Testis (tissue), 3 donors: ENCODE results near the gene TRMO. TPM values are rescaled to one million over a fixed set of nuclear protein-coding genes. Genes with fewer than 3 reads are reported as not detected.
"Not testable (repeated sequence)": the region's sequence is repeated elsewhere in the genome, so short reads cannot be mapped to it uniquely, and the experiment has no call there.

ENCODE experiments used
- DNase-seq: peaks from one replicate; pipeline ENCODE4 v3.0.0-alpha.2; 2019
- H3K27ac ChIP-seq, 2 donors: fragments of 200-600 bp; sonication (generic); one replicate each; pipeline ENCODE4 v1.5.1; 2019
- H3K27me3 ChIP-seq: fragments of 200-600 bp; sonication (generic); one replicate; pipeline ENCODE4 v1.5.1; 2019
- H3K36me3 ChIP-seq: fragments of 200-600 bp; sonication (generic); one replicate; pipeline ENCODE4 v1.5.1; 2017; ENCODE audit warnings: low read depth; ENCODE audit errors: missing control alignments
- H3K4me1 ChIP-seq: fragments of 200-600 bp; sonication (generic); one replicate; pipeline ENCODE4 v1.5.1; 2019
- H3K4me3 ChIP-seq, 2 donors: fragments of 200-600 bp; sonication (generic); one replicate each; pipeline ENCODE4 v1.5.1; 2017 to 2019
- H3K9me3 ChIP-seq: fragments of 200-600 bp; sonication (generic); one replicate; pipeline ENCODE4 v1.5.1; 2017
- CTCF ChIP-seq, 3 experiments: fragments of 450-650 bp in 2 of 3; fragments of 200-600 bp in 1 of 3; sonication (generic) in 1 of 3; IDR thresholded peaks; one replicate each; pipeline ENCODE4 v1.5.1; 2016 to 2019; ENCODE audit warnings: antibody characterized with exemption in 3 of 3, mild to moderate bottlenecking in 2 of 3, moderate library complexity in 1 of 3
- POLR2A ChIP-seq: fragments of 450-650 bp; IDR thresholded peaks from one replicate; pipeline ENCODE4 v1.6.1; 2017; ENCODE audit warnings: antibody characterized with exemption, mild to moderate bottlenecking, moderate library complexity
- WGBS, 2 donors: methylation state at CpG; one replicate each; pipeline ENCODE4 v1.1.5; 2018; 5-methylcytosine and 5-hydroxymethylcytosine counted together
- intact Hi-C: fragments of 100-400 bp; cut with DNase I; formaldehyde crosslinking; loops from one replicate; pipeline ENCODE4 v1.15.1; 2023; ENCODE audit warnings: low total_unique reads
- polyA plus RNA-seq: library from polyadenylated mRNA; stranded (reverse); fragments of 350-450 nt; fragmentation: Illumina TruSeq; extraction: RNeasy Lipid Tissue Mini Kit (QIAGEN cat#74804); gene quantifications from one replicate; pipeline ENCODE4 v1.2.3, GENCODE V29; 2014; ENCODE audit warnings: low read depth, low replicate concordance; ENCODE audit not compliant: insufficient read depth
- total RNA-seq, 2 donors: library from RNA; depleted of rRNA; stranded (reverse); fragments of >200 nt; gene quantifications; one replicate each; pipeline ENCODE4 v1.2.3, GENCODE V29; 2016

The TRMO gene
- total and polyA plus RNA-seq, 3 donors from 2014 or later: 33.2 to 40.1 (median 37.3) TPM

- TF ChIP-seq POLR2A (no peak), CTCF (IDR thresholded peaks at IDR 0.05) (no peak)
- H3K27ac ChIP-seq: no peak overlapping the region
- H3K27me3 ChIP-seq: no peaks in the 10 kb centered on the region
- H3K9me3 ChIP-seq: no peaks in the 10 kb centered on the region
- H3K4me1 ChIP-seq: no peaks in the 10 kb centered on the region
- DNase-seq: no peak
- intact Hi-C loops: no loop called here
- H3K4me3 ChIP-seq: no peak overlapping the region
- H3K36me3 ChIP-seq: no peaks in the 10 kb centered on the region
Observed at GRCh38 chr9:97964901-97965300, 42.6 kb upstream of the TRMO start.

GRCh38 chr9:97963232-97963631 is 40.9 kb upstream of the TRMO start:
- Histone ChIP-seq H3K27me3 (no peaks in the 10 kb centered on the region), H3K27ac (no peak overlapping the region), H3K9me3 (no peaks in the 10 kb centered on the region), H3K36me3 (no peaks in the 10 kb centered on the region), H3K4me1 (no peaks in the 10 kb centered on the region), H3K4me3 (no peak overlapping the region)
- WGBS, 2 donors: 72 to 85% methylated on average over 2 of the region's 2 CpGs
- TF ChIP-seq POLR2A (no peak), CTCF (IDR thresholded peaks at IDR 0.05) (no peak)
- DNase-seq: no peak
- intact Hi-C loops: no loop called here

GRCh38 chr9:97962575-97962974 is 40.3 kb upstream of the TRMO start:
- 85 to 89% methylated on average over 5 of the region's 5 CpGs for WGBS, 2 donors
- Histone ChIP-seq H3K27me3 (no peaks in the 10 kb centered on the region), H3K36me3 (no peaks in the 10 kb centered on the region), H3K27ac (no peak overlapping the region), H3K9me3 (no peaks in the 10 kb centered on the region), H3K4me1 (no peaks in the 10 kb centered on the region), H3K4me3 (no peak overlapping the region)
- no peak for TF ChIP-seq CTCF (IDR thresholded peaks at IDR 0.05)
- TF ChIP-seq POLR2A: no peak
- DNase-seq: no peak
- intact Hi-C loops: no loop called here

- Histone ChIP-seq H3K9me3 (no peaks in the 10 kb centered on the region), H3K27me3 (no peaks in the 10 kb centered on the region), H3K4me1 (no peaks in the 10 kb centered on the region), H3K36me3 (no peaks in the 10 kb centered on the region), H3K4me3 (no peak overlapping the region), H3K27ac (no peak overlapping the region)
- DNase-seq: no peak
- intact Hi-C loops: no loop called here
- WGBS, 2 donors: 78 to 89% methylated on average over 4 of the region's 4 CpGs
- TF ChIP-seq POLR2A (no peak), CTCF (IDR thresholded peaks at IDR 0.05) (no peak)
Observed at GRCh38 chr9:97962136-97962535, 39.8 kb upstream of the TRMO start.

- WGBS, 2 donors: 92% methylated on average over 2 of the region's 2 CpGs
- H3K27me3 ChIP-seq: no peaks in the 10 kb centered on the region
Observed at GRCh38 chr9:97961361-97961760, 39.1 kb upstream of the TRMO start.

GRCh38 chr9:97960678-97961328 is 38.5 kb upstream of the TRMO start:
- H3K4me3 ChIP-seq, DNase-seq, H3K9me3 ChIP-seq, intact Hi-C loops, H3K27ac ChIP-seq, H3K4me1 ChIP-seq, H3K36me3 ChIP-seq, H3K27me3 ChIP-seq: not testable (repeated sequence)
- WGBS, 2 donors: 89 to 91% methylated on average over 9 of the region's 9 CpGs

More at GRCh38 chr9:97961361-97961760, 39.1 kb upstream of the TRMO start:
- intact Hi-C loops: no loop called here
- H3K9me3 ChIP-seq: no peaks in the 10 kb centered on the region
- no peak overlapping the region for H3K27ac ChIP-seq
- no peak for DNase-seq
- TF ChIP-seq POLR2A (no peak), CTCF (IDR thresholded peaks at IDR 0.05) (no peak)
- no peaks in the 10 kb centered on the region for H3K4me1 ChIP-seq
- H3K4me3 ChIP-seq: no peak overlapping the region
- no peaks in the 10 kb centered on the region for H3K36me3 ChIP-seq
